SH-SY5Y (cell line): ENCODE measurements around the gene PPFIA1.

ENCODE experiments used
- GATA2 ChIP-seq: IDR thresholded peaks from 2 replicates; pipeline ENCODE4 v1.6.1; 2011; ENCODE audit warnings: mild to moderate bottlenecking, low read depth, low read length
- GATA3 ChIP-seq: IDR thresholded peaks from 2 replicates; pipeline ENCODE4 v1.6.1; 2011; ENCODE audit warnings: low read depth, mild to moderate bottlenecking, low read length, moderate library complexity

- TF ChIP-seq GATA3 (no peak), GATA2 (no peak)
Observed at GRCh38 chr11:70226967-70227366, 43.5 kb upstream of the PPFIA1 start.
